DND-41 (cell line): ENCODE measurements around the gene ME3.

Experiments used
- EZH2 ChIP-seq: IDR thresholded peaks from 3 replicates; pipeline ENCODE4 v1.6.1; 2012; ENCODE audit warnings: borderline replicate concordance, low read depth, mild to moderate bottlenecking, moderate library complexity, low read length, inconsistent platforms; ENCODE audit not compliant: severe bottlenecking
- TF ChIP-seq, protein P1 (sequence below): IDR thresholded peaks from 2 replicates; pipeline ENCODE4 v1.5.1; 2012; ENCODE audit warnings: borderline replicate concordance, low read length, moderate library complexity, mild to moderate bottlenecking; ENCODE audit not compliant: poor library complexity, severe bottlenecking; ENCODE audit errors: extremely low read depth

DNA sequence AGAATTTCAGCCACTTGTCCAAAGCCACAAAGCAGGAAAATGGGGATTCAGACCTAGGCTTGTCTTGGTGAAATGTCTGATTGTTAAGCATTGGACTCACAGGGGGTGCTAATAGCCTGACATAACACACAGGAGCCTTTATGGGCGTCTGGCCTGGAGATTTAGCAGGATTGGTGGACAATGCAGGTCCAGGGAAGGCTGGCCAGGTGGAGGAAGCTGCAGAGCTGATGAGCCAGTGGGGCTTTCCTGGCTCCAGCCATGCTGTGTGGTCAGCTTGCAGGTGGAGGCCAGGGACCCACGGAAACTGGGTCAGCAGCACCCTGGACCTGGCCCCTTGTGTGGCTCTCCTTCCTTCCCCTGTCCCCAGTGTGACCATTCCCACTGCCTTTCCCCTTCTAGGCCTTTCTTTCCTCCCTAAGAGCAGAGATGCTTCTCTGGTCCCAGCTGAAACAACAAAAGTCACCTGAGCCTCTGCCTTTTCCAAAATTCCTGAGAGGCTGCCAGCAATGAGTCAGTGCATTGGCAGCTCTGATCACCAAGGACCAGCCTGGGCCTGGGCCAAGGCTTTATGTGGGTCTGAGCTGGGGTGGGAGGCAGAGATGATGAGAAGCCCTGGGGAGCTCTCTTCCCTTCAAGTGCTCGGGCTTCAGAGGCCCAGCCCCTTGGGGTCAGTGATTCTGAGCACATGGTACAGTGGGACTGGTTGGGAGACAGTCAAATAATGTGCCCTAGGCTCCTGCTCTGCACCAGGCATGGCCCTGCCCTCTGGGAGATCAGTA, 212.5 kb downstream of the ME3 start:
- TF ChIP-seq, protein P1, sequence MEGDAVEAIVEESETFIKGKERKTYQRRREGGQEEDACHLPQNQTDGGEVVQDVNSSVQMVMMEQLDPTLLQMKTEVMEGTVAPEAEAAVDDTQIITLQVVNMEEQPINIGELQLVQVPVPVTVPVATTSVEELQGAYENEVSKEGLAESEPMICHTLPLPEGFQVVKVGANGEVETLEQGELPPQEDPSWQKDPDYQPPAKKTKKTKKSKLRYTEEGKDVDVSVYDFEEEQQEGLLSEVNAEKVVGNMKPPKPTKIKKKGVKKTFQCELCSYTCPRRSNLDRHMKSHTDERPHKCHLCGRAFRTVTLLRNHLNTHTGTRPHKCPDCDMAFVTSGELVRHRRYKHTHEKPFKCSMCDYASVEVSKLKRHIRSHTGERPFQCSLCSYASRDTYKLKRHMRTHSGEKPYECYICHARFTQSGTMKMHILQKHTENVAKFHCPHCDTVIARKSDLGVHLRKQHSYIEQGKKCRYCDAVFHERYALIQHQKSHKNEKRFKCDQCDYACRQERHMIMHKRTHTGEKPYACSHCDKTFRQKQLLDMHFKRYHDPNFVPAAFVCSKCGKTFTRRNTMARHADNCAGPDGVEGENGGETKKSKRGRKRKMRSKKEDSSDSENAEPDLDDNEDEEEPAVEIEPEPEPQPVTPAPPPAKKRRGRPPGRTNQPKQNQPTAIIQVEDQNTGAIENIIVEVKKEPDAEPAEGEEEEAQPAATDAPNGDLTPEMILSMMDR = no peak
- TF ChIP-seq EZH2 = no peak
